ENCODE data around the gene LUZP2. TPM values are rescaled to one million over a fixed set of nuclear protein-coding genes. Genes with fewer than 3 reads are reported as not detected.

Gene LUZP2
- total RNA-seq, 4 donors from 2014 or later: 0.23 to 0.83 (median 0.48) TPM

DNA sequence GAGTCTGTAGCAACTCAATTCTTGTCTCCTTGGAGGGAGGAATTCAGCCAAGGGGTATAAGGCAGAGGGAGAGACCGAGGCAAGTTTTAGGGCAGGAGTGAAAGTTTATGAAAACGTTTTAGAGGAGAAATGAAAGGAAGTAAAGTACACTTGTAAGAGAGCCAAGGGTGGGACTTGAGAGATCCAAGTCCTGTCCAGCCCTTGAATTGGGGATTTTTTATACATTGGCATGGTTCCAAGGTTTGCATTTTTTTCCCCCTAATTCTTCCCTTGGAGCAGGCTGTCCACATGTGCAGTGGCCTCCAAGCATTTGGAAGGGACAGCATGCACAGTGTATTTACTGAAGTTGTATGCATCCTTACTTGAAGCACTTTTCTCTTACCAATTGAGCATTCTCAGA is 192.1 kb downstream of the LUZP2 start:
- H3K27me3 ChIP-seq: no peaks in the 10 kb centered on the region
- no peaks in the 10 kb centered on the region for H3K36me3 ChIP-seq
- intact Hi-C loops (cut with DNase I): no loop called here
- WGBS, 2 donors: 26 to 66% methylated on average over 2 of the region's 2 CpGs
- H3K4me3 ChIP-seq: no peak overlapping the region
- H3K9me3 ChIP-seq: no peaks in the 10 kb centered on the region
- no peak for DNase-seq
- no peak overlapping the region for H3K27ac ChIP-seq
- peaks cover 0 to 4% (median 0%) of the 10 kb centered on the region in 3 donors for H3K4me1 ChIP-seq
- TF ChIP-seq, protein P1, sequence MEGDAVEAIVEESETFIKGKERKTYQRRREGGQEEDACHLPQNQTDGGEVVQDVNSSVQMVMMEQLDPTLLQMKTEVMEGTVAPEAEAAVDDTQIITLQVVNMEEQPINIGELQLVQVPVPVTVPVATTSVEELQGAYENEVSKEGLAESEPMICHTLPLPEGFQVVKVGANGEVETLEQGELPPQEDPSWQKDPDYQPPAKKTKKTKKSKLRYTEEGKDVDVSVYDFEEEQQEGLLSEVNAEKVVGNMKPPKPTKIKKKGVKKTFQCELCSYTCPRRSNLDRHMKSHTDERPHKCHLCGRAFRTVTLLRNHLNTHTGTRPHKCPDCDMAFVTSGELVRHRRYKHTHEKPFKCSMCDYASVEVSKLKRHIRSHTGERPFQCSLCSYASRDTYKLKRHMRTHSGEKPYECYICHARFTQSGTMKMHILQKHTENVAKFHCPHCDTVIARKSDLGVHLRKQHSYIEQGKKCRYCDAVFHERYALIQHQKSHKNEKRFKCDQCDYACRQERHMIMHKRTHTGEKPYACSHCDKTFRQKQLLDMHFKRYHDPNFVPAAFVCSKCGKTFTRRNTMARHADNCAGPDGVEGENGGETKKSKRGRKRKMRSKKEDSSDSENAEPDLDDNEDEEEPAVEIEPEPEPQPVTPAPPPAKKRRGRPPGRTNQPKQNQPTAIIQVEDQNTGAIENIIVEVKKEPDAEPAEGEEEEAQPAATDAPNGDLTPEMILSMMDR (IDR thresholded peaks at IDR 0.05): no peak
- no peak for TF ChIP-seq POLR2A (IDR thresholded peaks at IDR 0.05)

DNA sequence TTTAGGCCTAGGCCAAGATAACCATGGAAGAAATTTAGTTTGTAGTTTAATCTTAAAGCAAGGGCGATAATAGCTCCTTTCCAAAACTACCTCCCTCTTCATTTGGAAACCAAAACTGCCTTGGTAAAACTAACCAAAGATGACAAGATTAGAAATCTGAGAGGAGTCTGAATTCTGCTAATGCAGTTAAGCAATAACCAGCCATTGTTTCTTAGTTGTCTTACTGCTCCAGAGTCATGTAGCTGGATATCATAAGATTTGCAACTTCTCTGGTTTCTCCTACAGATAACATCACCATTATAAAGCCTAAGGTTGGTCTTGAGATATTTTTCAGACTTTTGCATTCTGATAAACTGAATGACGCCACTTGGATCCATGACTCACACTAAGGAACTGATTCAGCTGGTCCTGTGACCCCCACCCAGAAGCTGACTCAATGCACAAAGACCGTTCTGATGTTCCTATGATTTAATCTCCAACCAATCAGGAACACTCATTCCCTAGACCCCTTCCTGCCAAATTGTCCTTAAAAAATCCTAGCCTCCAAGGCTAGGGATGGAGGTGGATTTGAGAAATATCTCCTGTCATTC is 200.8 kb downstream of the LUZP2 start:
- no peak overlapping the region for H3K4me3 ChIP-seq
- no peaks in the 10 kb centered on the region for H3K4me1 ChIP-seq
- intact Hi-C loops (cut with DNase I): no loop called here
- H3K36me3 ChIP-seq: no peaks in the 10 kb centered on the region
- WGBS, 2 donors: 67 to 68% methylated on average over 3 of the region's 3 CpGs
- H3K9me3 ChIP-seq: no peaks in the 10 kb centered on the region
- DNase-seq: no peak
- H3K27ac ChIP-seq: no peak overlapping the region
- TF ChIP-seq POLR2A (IDR thresholded peaks at IDR 0.05): no peak
- TF ChIP-seq, protein P1 (IDR thresholded peaks at IDR 0.05): no peak
- H3K27me3 ChIP-seq: no peaks in the 10 kb centered on the region

DNA sequence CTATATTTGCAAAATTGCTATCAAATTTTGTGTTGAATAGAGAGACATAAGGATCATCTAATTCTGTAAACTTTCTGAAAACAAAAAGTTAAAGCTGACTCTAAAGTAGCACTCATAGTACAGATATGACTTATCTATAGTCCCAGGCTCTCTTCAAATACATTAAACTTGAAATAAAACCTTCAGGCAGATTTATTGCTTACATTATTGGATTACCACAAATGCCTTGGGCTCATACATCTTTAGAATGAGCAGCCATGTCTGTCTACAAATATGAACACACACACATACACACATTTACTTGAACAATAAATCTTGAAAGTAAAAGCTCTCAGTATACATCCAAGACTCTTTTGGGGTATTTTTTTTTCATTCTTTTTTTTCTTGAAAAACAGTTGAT is 207.9 kb downstream of the LUZP2 start:
- no peak for DNase-seq
- no peaks in the 10 kb centered on the region for H3K27me3 ChIP-seq
- H3K4me3 ChIP-seq: no peak overlapping the region
- no peak for TF ChIP-seq POLR2A (IDR thresholded peaks at IDR 0.05)
- no peaks in the 10 kb centered on the region for H3K9me3 ChIP-seq
- no peaks in the 10 kb centered on the region for H3K4me1 ChIP-seq
- intact Hi-C loops (cut with DNase I): no loop called here
- no peak overlapping the region for H3K27ac ChIP-seq
- H3K36me3 ChIP-seq: no peaks in the 10 kb centered on the region

DNA sequence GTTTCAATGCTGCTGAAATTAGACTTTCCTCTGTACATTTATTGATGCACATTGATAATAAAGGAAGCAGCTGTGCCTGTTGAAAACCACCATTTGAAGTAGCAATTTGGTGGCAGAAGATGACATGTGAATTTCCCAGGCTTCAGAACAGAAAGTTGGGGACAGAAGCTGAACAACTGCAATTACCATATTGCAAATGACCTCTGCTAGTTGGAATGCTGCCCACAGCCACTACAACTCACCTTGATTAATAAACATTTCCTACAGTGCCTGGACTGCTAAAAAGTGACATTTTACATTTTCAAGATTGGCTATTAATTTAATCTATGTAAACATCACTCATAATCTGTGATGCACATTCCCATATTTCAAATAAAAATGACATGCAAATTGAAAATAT is 208.6 kb downstream of the LUZP2 start:
- Histone ChIP-seq H3K4me1 (no peaks in the 10 kb centered on the region), H3K4me3 (no peak overlapping the region), H3K36me3 (no peaks in the 10 kb centered on the region), H3K9me3 (no peaks in the 10 kb centered on the region), H3K27me3 (no peaks in the 10 kb centered on the region), H3K27ac (no peak overlapping the region)
- no peak for DNase-seq
- TF ChIP-seq POLR2A (IDR thresholded peaks at IDR 0.05): no peak
- TF ChIP-seq, protein P1 (IDR thresholded peaks at IDR 0.05): no peak
- intact Hi-C loops (cut with DNase I): no loop called here

DNA sequence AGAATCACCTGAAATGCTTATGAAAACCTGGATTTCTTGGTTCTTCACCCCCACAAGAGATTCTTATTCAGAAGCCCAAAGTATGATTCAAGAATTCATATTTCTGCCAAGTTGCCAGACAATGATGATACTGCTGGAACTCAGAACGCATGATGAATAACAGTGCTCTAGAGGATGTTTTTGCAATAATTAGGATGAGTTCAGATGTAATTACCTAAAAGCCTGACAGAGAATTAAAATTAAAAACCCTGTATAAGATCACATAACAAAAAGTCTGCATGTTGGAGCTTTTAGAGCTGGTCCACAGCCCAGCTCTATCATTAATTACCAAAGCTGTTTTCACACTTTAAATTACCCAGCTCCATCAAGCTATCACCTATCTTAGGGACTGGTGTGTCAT is 211.8 kb downstream of the LUZP2 start:
- DNase-seq: no peak
- no peaks in the 10 kb centered on the region for H3K4me1 ChIP-seq
- intact Hi-C loops (cut with DNase I): no loop called here
- no peaks in the 10 kb centered on the region for H3K27me3 ChIP-seq
- no peak for TF ChIP-seq POLR2A (IDR thresholded peaks at IDR 0.05)
- TF ChIP-seq, protein P1 (IDR thresholded peaks at IDR 0.05): no peak
- no peak overlapping the region for H3K4me3 ChIP-seq
- 62 to 63% methylated on average over 1 of the region's 1 CpG for WGBS, 2 donors
- H3K36me3 ChIP-seq: no peaks in the 10 kb centered on the region
- no peak overlapping the region for H3K27ac ChIP-seq
- H3K9me3 ChIP-seq: no peaks in the 10 kb centered on the region
